Smooth muscle cell (in vitro differentiated cells): ENCODE results near the gene KRT76. TPM values are rescaled to one million over a fixed set of nuclear protein-coding genes. Genes with fewer than 3 reads are reported as not detected.

Source experiments
- DNase-seq: peaks from one replicate; lab custom pipeline; 2025; ENCODE audit not compliant: unreplicated experiment; lab: John Stamatoyannopoulos, UW
- H2AFZ ChIP-seq: fragments of 200-600 bp; sonication (generic); 2 replicates; pipeline ENCODE4 v1.6.0; 2016; ENCODE audit warnings: antibody characterized with exemption, low read depth, mild to moderate bottlenecking
- H3F3A ChIP-seq: fragments of 200-600 bp; sonication (generic); 2 replicates; pipeline ENCODE4 v1.6.0; 2017; ENCODE audit warnings: antibody characterized with exemption, low read depth
- H3K27ac ChIP-seq: fragments of 200-600 bp; sonication (generic); 2 replicates; pipeline ENCODE4 v1.5.1; 2016; ENCODE audit warnings: low read depth, mild to moderate bottlenecking
- H3K27me3 ChIP-seq: fragments of 200-600 bp; sonication (generic); 2 replicates; pipeline ENCODE4 v1.6.1; 2016; ENCODE audit warnings: low read depth, mild to moderate bottlenecking
- H3K36me3 ChIP-seq: fragments of 200-600 bp; sonication (generic); 2 replicates; pipeline ENCODE4 v1.5.1; 2016; ENCODE audit warnings: low read depth
- H3K4me1 ChIP-seq: fragments of 200-600 bp; sonication (generic); 2 replicates; pipeline ENCODE4 v1.5.1; 2016; ENCODE audit warnings: low read depth
- H3K4me2 ChIP-seq: fragments of 200-600 bp; sonication (generic); 2 replicates; pipeline ENCODE4 v1.6.0; 2016; ENCODE audit warnings: mild to moderate bottlenecking
- H3K4me3 ChIP-seq: fragments of 200-600 bp; sonication (generic); 2 replicates; pipeline ENCODE4 v1.5.1; 2016; ENCODE audit warnings: mild to moderate bottlenecking
- H3K79me2 ChIP-seq: fragments of 200-600 bp; sonication (generic); 2 replicates; pipeline ENCODE4 v1.6.0; 2016; ENCODE audit warnings: low read depth, mild to moderate bottlenecking
- H3K9ac ChIP-seq: fragments of 200-600 bp; sonication (generic); 2 replicates; pipeline ENCODE4 v1.6.0; 2016; ENCODE audit warnings: low read depth
- H3K9me3 ChIP-seq: fragments of 200-600 bp; sonication (generic); replicated peaks from 2 replicates; pipeline ENCODE4 v1.5.1; 2016; ENCODE audit warnings: low read depth
- H4K20me1 ChIP-seq: fragments of 200-600 bp; sonication (generic); 2 replicates; pipeline ENCODE4 v1.6.0; 2016; ENCODE audit warnings: low read depth
- CTCF ChIP-seq: fragments of 200-600 bp; sonication (generic); IDR thresholded peaks from 2 replicates; pipeline ENCODE4 v1.5.1; 2017; ENCODE audit warnings: borderline replicate concordance, mild to moderate bottlenecking, antibody characterized with exemption; ENCODE audit not compliant: insufficient read depth, poor library complexity, severe bottlenecking
- WGBS: methylation state at CpG from one replicate; pipeline ENCODE4 v1.1.7; 2016; ENCODE audit warnings: low lambda C conversion rate; 5-methylcytosine and 5-hydroxymethylcytosine counted together
- polyA plus RNA-seq: library from polyadenylated mRNA; unstranded; fragments of >200 nt; fragmentation: Nextera tagmentation; extraction: Ambion mirVana; gene quantifications from 2 replicates; pipeline ENCODE4 v1.2.1, GENCODE V29; 2016
- total RNA-seq: library from RNA; depleted of rRNA; stranded (reverse); fragments of >200 nt; gene quantifications from 2 replicates; pipeline ENCODE4 v1.2.3, GENCODE V29; 2014

KRT76 gene
- total and polyA plus RNA-seq, 2 experiments from 2014 or later = not detected

DNA sequence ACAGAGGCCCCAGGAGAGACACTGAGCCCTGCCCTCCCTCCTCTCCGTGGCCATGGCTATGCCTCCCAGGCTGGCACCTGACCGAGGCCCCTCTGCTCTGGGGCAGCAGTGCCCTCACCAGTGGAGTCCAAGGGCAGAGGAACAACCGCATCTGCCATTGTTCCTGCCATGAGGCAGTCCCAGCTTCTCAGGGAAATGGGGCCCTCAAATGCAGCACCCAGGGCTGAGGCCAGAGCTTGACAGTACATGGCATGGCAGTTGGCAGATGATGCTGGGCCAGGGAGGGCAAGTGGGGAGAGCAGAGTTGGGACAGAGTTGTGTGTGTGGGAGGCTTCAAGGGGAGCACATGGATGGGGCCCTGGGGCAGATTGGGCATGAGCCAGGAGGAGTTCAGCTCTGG is 52.8 kb downstream of the KRT76 start:
- 91% methylated on average over 3 of the region's 3 CpGs for WGBS
- no peaks in the 10 kb centered on the region for H4K20me1 ChIP-seq

GRCh38 chr12:52722680-52723079 is 54.5 kb downstream of the KRT76 start:
- 90% methylated on average over 2 of the region's 2 CpGs for WGBS
- Histone ChIP-seq H3K4me2 (no peak overlapping the region), H3K79me2 (no peaks in the 10 kb centered on the region), H3F3A (no peaks in the 10 kb centered on the region), H3K4me1 (no peaks in the 10 kb centered on the region), H2AFZ (no peak overlapping the region), H3K27ac (no peak overlapping the region), H3K36me3 (no peaks in the 10 kb centered on the region), H4K20me1 (no peaks in the 10 kb centered on the region), H3K27me3 (peaks cover 28% of the 10 kb centered on the region), H3K9ac (no peak overlapping the region), H3K4me3 (no peak overlapping the region), H3K9me3 (no peaks in the 10 kb centered on the region)
- DNase-seq = no peak
- no peak for TF ChIP-seq CTCF

More for the DNA sequence above, 52.8 kb downstream of the KRT76 start:
- Histone ChIP-seq H3K4me3 (no peak overlapping the region), H3K9me3 (no peaks in the 10 kb centered on the region), H3K27me3 (peaks cover 44% of the 10 kb centered on the region), H3K27ac (no peak overlapping the region), H3K9ac (no peak overlapping the region), H3K4me2 (no peak overlapping the region), H2AFZ (no peak overlapping the region), H3K79me2 (no peaks in the 10 kb centered on the region), H3F3A (no peaks in the 10 kb centered on the region), H3K4me1 (no peaks in the 10 kb centered on the region), H3K36me3 (no peaks in the 10 kb centered on the region)
- TF ChIP-seq CTCF = no peak
- no peak for DNase-seq

GRCh38 chr12:52721838-52722470 is 55.2 kb downstream of the KRT76 start:
- no peak for DNase-seq
- WGBS = 61% methylated on average over 3 of the region's 3 CpGs
- no peak for TF ChIP-seq CTCF
- Histone ChIP-seq H3K4me1 (no peaks in the 10 kb centered on the region), H3K79me2 (no peaks in the 10 kb centered on the region), H3K9ac (no peak overlapping the region), H3K4me3 (no peak overlapping the region), H3K36me3 (no peaks in the 10 kb centered on the region), H3K27ac (no peak overlapping the region), H3F3A (no peaks in the 10 kb centered on the region), H3K4me2 (no peak overlapping the region), H3K9me3 (no peaks in the 10 kb centered on the region), H4K20me1 (no peaks in the 10 kb centered on the region), H3K27me3 (peaks cover 30% of the 10 kb centered on the region), H2AFZ (no peak overlapping the region)

DNA sequence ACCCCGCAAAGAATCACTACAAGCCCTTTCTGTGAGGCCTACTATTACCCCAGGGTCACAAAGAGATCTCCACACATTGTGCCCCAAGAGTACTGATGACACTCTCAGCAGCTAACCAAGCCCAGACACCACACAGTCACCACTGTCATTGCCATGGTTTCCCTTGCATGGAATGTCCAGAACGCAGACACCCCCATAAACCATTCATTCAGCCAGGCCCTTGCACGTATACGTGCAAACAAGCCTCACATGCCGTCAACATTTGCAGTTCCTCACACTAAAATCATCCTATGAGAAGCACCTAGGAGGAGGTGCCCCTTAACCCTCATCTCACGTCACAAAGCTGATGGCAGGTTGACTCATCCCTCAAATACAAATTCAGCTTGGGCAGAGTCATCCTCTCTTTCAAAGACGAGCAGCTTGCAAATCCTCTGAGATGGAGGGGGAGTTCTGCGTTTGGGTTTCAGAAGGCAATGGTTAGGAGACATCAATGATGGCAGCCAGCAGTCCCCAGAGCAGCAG is 56.7 kb downstream of the KRT76 start:
- WGBS = 75% methylated on average over 8 of the region's 8 CpGs
- no peaks in the 10 kb centered on the region for H3K36me3 ChIP-seq
- DNase-seq = no peak
- H3K27me3 ChIP-seq = peaks cover 34% of the 10 kb centered on the region
- no peaks in the 10 kb centered on the region for H3K79me2 ChIP-seq
- no peak overlapping the region for H3K27ac ChIP-seq
- H3K4me2 ChIP-seq = no peak overlapping the region
- TF ChIP-seq CTCF = no peak
- H3K4me3 ChIP-seq = no peak overlapping the region
- H2AFZ ChIP-seq = no peak overlapping the region
- H3F3A ChIP-seq = no peaks in the 10 kb centered on the region
- no peaks in the 10 kb centered on the region for H3K4me1 ChIP-seq
- H4K20me1 ChIP-seq = no peaks in the 10 kb centered on the region
- H3K9me3 ChIP-seq = no peaks in the 10 kb centered on the region
- H3K9ac ChIP-seq = no peak overlapping the region
